Stimulated activated naive CD4-positive, alpha-beta T cell treated with Interleukin-2 at 50 U/mL for 16 hours (primary cell): ENCODE measurements around the gene MTX3.

Experiments used
- DNase-seq: peaks from one replicate; lab custom pipeline; 2025; lab: John Stamatoyannopoulos, UW

Gene MTX3

DNA sequence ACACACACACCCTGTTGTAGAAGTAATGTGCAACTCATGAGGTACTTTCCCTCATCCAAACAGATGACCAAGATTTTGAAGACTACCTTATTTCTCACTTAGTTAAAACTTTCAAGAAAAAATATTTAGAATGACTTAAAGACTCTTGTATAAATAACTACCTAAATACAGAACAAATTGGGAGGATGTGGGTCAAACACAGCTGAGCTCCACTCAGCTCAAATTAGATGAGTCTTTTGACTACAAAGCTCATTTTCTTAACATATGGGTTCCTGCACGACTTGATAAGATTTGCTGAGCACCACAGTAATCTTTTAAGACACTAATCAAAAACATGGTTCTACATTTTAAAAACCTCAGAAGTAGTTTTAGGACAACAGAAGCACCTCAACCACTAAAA lies 8.9 kb downstream of the MTX3 start:
- DNase-seq: no peak

DNA sequence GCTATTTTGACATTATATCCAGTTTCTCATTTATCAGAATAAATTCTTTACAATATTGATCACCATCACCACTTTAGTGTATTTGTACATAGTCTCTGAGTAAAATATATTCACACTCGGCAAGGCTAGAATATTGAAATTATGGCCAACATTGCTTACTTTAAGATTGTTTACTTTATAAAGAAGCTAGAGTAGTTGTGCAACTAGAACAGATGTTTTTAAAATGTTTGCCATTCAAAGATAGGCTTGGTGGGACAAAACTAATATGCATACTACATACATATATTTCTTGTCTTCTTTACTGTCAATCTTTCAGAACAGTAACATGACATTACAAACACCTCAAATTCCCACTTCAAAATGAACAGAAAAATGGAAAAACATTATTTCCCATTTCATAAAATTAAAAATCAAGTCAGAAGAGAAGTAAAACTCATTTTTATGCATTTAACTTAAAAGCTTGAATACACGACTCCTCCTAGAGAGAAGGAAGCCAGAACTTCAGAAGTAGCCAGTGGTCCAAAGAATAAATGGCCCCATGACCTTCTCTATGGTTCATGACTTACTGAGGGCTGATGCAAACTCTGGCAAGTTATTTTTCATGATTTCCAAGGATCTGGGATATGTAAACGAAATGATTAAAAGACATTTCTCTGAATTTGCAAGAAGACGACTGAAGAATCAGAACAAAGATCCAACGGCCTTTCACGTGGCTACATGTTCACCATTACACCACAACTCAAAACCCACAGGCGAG lies 14.1 kb downstream of the MTX3 start:
- DNase-seq: no peak

DNA sequence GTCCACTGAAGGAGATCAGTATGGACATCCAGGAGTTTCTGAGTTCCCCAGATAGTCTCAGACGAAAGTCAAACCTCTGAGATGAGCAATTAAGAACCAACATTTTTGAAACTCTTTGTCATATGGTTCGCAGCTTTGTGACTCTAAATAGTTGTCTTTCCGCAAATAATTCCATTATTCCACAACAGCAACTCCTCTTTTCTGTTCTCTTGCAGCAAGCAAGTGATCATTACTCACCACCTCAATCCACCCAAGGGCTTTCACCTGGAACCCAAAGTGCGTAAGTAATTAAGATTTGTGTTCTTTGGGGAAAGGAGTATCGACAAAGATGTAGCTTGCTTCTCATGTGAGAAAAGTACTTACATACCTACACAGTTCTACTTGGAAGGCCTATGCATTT lies 15.6 kb downstream of the MTX3 start:
- no peak for DNase-seq

DNA sequence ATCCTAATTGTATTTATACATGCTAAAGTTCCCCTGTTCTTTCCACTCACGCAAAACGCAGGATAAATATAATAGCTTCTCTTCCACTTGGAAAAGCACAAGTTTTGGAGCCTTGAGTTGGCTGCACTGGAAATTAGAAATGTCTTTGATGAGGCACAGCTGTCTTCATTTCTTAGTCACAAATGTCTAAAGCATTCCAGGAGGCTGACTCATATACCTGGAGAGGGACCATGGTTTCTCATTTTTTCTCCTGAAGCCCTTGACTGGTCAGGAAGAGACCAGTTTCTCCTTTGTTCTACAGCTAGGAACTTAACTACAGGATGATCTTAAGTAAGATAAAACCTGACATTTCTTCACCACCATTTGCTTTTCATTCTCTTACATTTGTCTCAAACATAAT lies 16.2 kb downstream of the MTX3 start:
- DNase-seq: no peak

DNA sequence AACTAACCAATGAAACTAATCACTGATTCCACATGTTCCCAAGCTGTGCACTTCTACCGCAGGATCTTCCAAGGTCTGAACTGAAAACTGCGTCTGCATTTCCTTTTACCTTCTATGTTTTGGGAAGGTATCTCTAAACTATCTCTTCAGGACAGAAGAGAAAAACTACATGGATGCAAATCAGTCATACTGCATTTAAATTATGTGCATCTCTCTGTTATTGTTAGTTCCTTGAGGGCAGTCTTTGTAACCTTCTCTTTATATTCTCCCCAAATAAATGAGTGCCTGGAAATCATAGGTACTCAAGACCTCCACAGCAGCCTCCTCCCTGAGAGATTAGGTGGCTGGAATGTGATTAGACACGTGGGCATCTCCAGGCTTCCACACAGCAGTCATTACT lies 17.1 kb downstream of the MTX3 start:
- DNase-seq: no peak

DNA sequence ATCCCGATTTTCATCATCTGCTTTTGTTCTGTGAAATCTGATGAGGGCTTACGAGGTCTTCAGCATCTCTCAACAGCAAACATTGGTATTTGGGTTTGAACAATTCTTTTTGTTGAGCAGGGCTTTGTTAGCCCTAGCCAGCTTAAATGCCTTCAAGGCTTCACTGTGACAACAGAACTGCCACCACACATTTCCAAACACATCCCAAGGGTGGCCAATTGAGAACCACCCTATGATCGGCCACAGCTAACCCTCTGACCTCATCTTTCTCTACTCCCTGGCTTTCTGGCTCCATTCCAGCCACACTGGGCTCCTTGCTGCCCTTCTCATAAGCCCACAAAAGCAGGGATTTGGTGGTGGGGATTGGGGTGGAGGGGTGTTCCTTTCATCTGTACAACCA lies 17.6 kb downstream of the MTX3 start:
- DNase-seq: no peak

DNA sequence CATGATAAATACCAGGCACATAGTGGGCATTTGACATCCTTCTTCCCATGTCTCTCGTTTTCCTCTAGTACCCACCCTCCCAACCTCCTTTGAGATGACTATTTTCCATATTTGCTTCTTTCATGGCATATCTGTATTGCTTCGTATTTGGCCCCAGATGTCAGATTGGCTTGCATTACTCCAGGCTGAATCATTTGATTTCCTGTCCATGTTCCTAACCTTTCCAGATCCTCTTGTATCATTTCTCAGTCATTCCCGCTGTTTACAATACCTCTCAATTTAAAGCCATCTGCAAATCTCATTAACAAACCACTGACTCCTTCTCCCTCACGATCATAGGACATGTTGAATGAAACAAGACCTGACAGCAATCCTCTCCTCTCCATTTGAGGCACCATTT lies 19.9 kb downstream of the MTX3 start:
- no peak for DNase-seq

DNA sequence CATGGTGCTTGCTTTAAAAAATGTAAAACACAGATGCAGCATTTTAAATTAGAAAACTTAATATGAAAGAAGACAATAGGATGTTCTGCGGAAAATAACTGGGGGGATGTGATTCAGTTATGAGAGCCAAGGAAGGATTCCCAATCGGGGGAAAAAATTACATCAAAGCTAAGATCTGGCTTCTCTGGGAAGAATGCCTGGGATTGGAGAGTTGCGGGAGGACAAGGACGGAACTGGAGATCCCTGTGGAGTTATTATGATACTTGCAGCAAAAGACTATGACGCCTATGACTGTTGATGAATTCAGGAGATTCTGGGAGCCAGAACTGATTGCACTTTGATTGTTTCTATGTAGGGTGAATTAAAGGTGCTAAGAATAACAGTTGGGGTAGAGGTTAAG lies 24.6 kb downstream of the MTX3 start:
- DNase-seq: no peak

DNA sequence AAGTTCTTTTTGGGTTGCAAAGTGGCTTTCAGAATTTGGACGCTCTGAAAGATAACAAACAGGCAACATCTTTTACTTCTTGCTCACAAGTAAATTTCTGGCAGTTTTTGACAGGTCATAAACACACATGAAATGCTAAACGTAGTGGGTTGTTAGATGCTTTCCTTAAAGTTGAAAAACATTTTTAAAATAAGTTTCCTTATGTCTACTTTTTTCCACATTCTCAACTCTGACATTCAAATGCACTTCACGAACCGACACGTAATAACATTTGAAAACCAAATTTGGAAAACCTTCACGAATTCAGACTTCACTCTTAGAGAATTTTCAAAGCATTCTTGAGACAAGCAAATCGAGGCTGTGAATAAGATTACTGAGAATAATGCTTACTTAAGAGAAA lies 26.9 kb downstream of the MTX3 start:
- no peak for DNase-seq

DNA sequence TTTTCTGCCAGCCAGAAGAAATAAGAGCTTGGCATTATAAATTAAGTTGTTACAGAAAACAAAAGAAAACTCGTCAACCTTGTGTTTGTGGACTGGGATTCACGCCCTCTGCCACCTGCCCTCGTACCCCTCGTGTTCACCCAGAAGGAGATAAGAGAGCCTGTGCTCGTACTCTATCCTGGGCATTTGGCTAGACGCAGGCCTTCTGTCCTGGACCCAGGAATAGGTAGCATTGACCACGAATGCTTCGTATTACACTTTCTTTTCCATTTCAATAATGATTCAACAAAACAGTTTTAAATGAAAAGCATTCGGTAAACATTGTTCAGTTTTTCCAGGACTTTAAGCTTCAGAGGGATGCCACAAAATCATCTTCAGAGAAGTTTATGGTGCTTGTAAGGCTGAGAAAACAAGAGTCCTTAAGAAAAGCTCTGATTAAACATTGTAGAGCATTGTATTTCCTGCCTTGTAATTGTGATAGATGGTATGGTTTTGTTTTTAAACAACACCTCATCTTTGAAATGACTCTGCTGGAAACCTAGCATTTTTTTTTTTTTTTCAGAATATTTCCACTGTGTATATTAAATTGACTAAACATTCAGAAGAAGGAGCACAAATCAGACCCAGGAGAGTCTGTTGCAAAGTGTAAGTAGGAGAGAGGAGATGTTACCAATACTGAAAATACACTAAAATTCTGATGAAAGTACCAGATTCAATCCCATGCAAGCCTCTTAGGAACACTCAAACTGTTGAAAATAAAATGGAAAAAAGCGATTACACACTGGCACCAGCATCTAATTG lies 27.6 kb downstream of the MTX3 start:
- DNase-seq: no peak

DNA sequence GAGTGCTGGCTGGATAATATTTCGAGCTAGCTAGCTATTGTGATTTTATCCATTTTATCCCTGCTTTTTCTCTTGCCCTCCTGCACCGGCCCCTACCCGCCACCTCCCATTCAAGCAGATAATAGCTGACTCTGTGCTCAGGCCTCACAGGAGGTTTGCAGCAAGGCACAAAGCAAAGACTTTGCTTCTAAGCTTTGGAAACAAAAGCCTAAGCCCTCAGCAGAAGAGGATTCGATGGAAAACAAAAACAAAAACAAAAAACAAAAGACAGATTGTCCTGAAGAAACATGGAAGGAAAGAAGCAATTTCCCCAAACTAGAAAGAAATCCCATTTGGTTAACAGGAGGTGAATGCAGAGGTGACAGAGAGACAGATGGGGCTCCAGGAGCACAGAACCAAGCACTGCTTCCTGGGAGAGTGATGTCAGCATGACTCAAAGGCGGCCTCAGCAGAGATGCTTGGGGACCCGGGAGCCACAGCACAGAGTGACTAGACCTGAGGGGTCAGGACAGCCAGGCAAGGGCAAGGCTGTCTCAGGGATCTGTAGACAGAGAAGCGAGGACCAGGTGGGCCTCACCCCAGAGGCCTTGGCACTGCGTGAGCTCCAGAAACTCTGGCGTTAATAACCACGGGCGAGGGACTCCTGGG lies 28.4 kb downstream of the MTX3 start:
- DNase-seq: peak; percentile 36

DNA sequence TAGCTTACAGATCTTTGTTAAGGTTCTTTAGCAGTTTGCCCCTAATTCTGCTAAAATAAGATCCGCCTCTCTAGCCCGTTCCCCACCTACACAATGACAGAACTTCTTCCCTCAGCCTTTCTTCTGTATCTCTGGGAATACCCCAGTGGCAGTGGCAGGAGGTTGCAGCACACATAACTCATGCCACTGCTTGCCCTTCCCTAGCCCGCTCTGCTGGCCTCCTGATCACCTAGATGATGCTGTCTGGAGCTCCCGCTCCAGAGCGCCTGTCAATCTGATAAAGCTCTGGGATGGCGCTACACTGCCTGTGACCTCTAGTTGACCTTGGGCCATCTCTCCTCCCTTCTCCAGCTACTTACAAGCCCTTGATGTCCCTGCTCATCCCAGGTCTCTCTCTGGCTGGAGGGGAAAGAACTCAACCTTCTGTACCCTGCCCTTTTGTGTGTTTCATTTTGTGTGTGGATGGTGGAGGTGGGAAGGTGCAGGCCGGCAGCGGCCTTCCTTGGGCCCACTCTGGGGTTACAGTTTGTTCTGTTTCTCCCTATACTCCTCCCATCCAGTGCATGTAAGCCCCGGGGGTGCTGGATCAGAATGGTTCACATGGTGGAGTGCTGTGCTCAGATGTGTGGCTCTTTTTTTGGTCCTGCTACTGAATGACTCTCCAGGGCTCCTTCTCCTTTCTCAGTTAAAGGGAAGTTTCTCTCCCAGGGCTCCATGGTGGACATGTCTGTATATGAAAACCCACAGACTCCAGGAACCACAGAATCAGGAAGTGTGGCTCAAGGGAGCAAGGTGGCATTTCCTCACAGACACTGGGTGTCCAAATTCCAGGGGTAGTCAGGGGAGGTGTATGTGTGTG lies 29.1 kb downstream of the MTX3 start:
- no peak for DNase-seq

DNA sequence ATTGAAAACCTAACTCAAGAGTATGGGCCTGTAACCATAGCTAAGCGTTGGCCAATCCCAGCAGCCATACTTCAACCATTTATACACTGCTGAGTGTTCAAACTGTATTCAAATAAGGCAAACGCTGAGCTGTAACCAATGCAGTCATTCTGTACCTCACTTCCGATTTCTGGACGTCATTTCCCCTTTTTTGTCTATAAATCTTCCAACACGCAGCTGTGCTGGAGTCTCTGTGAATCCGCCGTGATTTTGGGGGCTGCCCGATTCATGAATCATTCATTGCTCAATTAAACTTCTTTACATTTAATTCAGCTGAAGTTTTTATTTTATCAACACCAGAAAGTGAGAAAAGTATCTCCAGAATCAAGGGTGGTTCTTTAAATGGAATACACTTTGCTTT lies 31.7 kb downstream of the MTX3 start:
- no peak for DNase-seq

DNA sequence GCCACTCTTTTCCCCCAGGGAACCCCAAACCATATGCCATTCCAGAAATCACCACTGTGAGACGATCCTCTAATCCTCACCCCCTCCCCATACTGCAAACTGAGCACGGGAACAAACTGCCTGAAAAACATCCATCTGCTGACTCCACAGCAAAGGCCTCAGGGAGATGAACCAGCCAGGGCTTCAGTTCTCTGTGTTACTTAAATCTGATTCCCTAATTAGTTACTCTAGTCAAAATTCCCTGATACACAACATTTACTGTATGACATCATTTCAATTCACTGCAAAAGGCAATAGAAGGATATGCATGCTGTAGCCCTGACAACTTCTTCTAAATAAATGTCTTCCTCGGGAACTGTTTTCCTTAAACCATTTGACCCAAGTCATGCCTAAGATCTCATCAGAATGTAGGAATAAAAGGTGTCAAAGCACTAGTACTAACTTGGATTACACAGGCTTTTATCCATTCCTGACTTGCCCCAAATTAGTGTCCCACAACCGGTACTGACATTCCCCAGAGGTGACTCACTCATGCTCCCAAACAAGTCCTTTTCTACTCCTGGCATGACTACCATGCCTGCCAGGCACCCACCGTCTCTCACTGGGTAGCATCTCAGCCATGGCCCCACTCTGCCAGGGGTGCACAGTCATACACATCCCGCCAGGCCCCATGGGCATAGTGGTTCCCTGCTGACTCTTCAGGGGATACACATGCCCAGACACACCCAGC lies 35.0 kb downstream of the MTX3 start:
- DNase-seq: no peak

DNA sequence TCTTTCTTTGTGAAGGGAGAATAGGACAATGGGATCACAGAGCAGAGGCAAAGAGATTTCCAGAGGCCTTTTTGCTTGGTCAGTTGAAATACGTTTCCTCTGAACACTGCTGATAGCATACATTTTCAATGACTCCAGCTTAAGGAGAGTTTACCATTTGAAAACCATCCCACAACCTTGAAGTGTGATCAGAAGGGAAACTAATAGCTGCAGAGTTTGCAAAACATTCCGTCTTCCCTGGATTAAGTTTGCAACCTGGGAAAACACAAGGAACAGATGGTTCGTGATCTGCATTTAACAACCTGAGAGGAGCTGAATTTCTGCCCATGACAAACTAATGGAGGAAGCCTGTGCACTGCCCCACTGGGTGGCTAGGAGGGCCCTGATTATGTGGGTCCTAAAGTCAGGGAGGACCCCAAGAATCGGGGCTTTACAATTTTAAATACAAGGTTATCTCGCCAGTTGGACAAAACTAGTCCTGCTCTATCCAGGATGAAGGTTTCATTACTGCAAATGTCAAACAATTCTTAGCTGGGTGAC lies 35.6 kb downstream of the MTX3 start:
- DNase-seq: no peak

DNA sequence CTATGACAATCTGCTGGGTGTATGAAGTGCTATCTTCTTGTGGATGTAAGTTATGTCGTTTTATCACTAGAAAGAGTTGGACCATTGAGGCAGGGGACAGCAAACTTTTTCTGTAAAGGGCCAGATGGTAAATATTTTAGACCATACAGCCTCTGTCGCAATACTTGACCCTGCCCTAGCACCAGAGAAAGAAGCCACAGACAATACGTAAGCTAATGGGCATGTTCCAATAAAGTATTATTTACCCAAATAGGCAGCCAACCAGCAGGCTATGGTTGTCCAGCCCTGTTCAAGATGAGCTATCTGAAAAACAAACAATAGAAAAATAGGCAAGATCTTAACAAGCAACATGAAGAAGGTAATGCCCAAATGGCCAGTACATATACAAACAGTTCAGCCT lies 36.4 kb downstream of the MTX3 start:
- no peak for DNase-seq

DNA sequence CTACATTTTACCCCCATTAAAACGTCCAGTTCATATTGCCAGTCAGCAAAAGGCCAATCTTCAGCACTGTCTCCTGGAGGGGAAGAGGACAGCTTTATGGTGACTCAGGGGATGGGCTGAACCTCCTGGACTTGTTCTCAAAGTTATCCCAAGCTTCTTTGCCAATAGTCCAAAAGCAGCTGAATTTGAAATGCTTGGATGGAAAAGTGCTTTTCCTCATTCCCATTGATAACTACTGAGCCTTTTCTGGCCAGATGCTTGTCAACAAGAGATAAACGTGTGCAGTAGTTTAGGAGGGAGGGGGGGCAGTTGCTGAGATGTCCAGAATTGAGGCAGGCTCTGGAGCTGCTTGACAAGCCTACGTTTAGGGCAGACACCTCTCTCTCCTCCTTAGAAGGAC lies 43.5 kb downstream of the MTX3 start:
- no peak for DNase-seq

DNA sequence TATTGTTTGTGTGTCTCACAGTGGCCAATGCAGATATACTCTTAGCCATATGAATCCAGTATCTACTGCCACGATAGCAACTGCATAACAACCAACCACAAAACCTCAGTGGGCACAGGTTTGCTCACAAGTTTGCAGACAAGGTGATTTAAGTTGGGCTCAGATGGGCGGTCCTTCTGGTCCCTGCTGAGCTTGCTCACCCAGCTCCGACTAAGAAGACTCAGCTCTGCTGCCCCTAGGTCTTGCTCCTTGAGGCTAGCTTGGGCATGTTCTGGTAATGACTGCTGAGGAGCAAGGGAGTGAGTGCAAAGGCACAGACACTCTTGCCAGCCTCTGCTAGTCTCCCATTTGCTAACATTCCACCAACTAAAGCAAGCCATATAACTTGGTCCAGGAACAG lies 52.6 kb downstream of the MTX3 start:
- DNase-seq: no peak

DNA sequence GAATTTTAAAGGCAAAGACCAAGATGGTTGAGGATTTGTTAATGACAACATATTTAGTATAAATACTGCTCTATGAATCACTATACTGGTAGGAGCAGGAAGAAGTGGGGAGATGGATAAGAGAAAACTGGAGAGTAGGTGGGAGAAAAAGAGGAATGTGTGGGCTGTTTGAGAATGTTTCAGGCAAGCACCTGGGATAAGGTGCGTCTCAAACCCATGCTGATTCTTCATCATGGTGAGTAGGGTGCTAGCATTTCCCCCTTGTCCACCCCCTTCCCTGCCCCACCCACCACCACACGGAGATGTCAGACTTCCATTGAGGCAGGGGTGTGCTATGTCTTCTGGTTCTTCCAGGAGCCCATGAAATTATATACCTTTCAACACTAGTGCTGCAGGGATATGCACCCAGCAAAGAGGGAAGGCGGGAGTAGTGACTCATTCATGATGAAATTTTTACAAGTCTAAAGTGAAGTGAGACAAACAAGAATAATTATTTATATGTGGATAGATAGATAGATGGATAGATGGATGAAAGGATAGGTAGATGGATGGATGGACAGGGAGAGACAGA lies 54.3 kb downstream of the MTX3 start:
- DNase-seq: no peak

DNA sequence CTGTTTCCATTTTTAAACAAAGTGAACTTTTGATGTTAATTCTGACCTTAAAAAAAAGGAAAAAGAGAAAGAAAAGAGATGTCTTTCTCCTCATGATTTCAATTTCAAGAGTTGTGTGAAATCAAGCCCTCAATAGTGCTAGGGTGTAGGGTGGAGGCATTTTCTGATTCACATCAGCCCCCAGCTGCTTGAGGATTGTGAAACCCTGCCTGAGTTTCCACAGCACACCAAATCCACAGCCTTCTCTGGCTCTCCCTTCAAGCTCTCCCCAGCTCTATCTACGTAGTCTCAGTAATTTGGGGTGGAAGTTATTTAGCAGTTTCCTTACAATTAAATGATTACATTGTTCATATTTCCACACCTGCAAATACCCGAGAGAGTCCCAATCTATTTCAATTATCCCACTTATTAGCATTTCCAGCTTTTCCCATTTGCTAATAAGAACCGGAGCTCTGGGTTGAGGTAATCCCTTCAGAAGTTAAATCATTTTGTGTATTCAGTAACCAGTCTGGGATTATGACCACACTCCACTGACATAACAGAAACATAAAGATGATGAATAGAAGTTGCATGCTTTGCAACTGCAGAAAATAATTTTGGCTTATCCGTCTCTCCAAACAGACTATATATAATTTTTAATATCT lies 54.9 kb downstream of the MTX3 start:
- DNase-seq: no peak
